HG02623 (cell line): ENCODE data around the gene CARMIL1.

Source experiments
- ATAC-seq: cut with Tn5 transposase; IDR thresholded peaks from one replicate; pipeline ENCODE4 v1.9.1; 2021; ENCODE audit warnings: moderate library complexity; ENCODE audit not compliant: unreplicated experiment

The CARMIL1 gene

DNA sequence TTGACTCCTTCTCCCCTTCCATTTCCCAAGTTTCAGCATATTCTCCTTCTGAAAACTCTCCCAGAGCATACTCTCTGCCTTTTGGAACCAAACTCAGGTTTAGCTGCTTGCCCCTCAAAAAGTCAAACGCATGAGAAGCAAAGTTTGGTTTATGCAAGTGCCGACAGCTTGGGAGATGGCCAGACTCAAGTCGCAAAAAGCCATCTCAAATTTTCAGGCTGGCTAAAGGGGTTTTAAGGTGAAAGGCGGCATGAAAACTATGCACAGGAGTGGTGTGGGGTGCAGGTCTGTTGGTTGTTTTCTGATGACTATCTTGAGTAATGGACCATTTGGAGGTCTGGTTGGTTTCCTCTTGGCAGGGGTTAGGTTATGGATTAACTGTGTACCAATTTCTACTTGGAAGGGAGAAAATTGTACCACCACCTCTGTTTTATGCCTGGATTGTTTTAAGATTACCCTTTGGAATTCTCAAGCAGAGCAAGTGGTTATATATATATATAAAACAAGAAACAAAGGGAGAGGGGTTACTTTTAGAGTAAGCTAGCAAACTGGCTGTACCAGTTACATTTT lies 320.4 kb downstream of the CARMIL1 start:
- ATAC-seq = no peak

GRCh38 chr6:25601800-25602673 lies 322.9 kb downstream of the CARMIL1 start:
- no peak for ATAC-seq

GRCh38 chr6:25602674-25602982 lies 323.5 kb downstream of the CARMIL1 start:
- ATAC-seq = no peak

DNA sequence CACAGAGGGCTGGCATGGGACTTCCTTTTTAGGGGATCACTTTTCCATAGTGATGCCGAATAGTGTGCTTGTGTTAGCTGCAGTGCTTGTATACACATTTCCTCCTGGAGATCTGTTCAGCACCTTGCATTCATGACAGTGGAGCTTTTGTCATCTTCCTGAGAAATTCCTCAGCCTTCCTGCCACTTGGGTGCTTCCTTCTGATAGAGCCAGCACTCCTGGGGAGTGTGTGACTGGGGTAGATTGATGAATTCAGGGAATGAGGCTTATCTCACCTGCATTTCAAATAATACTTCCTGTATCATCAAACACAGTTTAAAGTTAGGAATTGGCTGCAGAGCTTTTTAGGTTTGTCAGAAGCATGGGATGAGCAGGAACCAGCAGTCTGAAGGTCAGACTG lies 324.1 kb downstream of the CARMIL1 start:
- no peak for ATAC-seq

DNA sequence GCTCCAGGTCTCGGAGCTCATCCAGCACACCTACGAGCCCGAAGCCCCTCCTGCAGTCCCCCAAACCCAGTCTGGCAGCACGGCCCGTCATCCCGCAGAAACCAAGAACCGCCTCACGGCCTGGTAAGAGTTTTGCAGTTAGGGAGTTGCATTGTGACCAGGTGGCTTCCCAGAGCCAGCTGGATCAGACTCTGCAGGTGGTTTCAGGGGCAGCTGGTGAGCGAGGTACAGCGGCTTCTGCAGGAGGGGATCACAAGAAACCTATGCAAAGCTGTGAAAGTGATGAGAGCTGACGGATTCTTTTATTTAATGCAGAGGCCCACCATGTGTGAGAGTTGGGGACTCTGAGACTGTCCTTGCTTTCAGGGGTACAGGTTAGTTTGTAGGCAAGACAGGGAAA lies 327.0 kb downstream of the CARMIL1 start:
- ATAC-seq = no peak

DNA sequence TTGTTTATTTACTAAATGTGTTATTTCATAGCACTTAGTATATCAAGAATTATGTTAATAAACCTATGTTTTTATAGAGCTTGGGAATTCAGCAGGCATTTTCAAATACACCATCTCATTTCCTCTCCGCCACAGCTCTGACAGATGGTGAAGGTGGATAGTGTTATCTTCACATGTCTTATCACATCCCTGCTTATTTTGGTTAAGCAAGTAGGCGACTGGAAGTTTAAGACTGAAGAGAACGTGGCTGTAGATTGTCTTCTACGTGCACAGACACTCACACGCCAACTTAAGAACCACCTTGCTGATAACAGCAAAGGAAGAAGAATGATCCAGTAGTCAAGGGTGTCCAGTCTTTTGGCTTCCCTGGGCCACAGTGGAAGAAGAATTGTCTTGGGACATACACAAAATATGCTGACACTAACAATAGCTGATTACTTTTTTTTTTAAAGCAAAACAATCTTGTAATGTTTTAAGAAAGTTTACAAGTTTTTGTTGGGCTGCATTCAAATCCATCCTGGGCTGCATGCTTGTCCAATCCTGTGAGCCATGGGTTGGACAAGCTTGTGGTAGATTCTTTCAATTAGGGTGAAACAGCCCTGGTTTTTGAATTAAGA lies 329.5 kb downstream of the CARMIL1 start:
- ATAC-seq = no peak

DNA sequence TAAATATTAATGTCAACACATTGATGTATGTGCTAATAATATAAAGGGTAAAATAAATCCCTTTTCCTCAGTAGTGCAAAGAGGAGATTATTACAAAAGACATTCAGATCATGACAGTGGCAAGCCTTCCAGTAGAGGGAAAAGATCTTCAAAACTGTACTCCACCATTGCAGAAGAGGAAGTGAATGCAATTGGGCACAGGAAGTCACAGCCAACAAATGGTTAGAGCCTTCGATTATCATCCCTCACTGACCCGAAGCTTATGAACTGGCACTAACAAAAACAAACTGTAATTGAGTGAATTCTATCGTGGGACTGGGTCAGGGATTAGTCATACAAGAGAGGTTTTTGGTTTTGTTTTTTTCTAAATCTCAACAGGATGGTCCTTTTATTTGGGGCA lies 333.5 kb downstream of the CARMIL1 start:
- no peak for ATAC-seq

GRCh38 chr6:25613415-25613814 lies 334.2 kb downstream of the CARMIL1 start:
- ATAC-seq = no peak

GRCh38 chr6:25614052-25614451 lies 334.9 kb downstream of the CARMIL1 start:
- ATAC-seq = no peak

DNA sequence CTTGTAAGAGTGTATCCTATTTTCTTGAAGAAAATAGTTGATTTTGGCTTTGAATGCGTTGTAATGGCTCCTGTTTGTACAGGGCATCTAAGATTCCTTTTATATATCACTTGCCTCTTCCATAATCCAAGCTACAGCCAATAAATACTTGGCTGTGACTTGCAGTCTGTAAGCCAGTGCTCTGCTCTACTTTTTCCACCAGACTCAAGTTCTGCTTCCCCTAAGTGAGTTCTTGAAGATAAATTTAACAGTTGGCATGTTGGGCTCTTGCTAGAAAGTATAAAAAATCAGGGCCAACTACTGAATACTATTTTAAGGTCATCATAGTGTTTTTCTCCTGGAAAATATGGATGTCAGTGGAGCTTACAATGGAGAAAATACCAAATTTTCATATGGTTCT lies 336.3 kb downstream of the CARMIL1 start:
- no peak for ATAC-seq

DNA sequence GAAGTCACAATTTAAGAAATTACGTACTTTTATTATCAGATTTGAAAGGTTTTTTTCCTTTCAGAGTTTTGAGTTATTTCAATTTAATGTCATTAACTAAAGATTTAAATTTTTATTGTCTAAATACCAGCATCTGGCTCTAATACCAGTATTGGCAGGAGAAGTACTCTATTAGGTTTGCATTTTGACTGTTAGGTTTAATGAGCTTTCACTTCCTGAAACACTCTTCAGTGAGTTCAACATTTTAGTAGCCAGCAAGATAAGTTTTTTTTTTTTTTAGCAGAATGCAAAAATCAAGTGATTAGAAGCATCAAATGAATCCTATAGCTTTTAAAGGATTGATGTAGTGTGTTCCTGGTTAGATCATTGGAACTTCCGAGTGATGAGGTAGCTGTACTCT lies 338.8 kb downstream of the CARMIL1 start:
- no peak for ATAC-seq

- no peak for ATAC-seq
These were observed 340.0 kb downstream of the CARMIL1 start for GRCh38 chr6:25619217-25619616.

- no peak for ATAC-seq
These were observed 341.2 kb downstream of the CARMIL1 start for GRCh38 chr6:25620391-25620790.

DNA sequence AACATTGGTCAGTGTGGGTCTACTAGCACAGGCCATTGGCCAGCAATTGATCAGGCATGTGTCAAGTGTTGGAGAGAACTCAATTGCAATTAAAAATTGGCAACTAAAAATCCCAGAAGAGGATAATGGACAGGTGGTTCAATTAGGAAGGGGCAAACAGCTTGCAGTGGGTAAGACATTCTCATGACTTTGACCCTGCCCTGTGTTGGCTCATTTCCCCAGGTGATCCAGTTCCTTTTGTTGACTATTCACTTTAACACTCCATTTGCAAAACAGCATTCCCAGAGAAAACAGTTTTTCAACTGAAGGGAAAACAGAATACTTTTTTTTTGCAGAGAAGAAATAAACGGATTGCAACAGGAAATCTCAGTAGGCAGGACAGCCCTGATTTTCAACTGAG lies 343.9 kb downstream of the CARMIL1 start:
- no peak for ATAC-seq

- no peak for ATAC-seq
These were observed 344.7 kb downstream of the CARMIL1 start for GRCh38 chr6:25623879-25624278.

DNA sequence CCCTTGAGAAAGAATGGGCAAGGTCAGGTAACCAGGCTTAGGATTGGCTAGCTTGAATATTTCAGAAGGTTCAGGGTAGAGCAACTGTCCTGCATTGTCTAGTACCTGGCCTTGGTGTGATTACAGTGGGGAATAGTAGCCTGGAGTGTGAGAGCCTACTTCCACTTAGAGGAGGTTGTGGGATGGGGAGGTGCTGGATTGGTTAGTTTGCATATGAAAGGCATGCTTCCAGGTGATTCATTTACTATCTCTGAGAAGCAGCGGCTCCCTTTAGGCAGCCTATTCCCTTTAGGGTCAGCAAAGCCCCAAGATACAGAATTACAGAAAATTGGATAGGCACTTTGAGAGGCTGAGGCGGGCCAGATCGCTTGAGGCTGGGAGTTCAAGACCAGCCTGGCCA lies 347.8 kb downstream of the CARMIL1 start:
- ATAC-seq = no peak

- ATAC-seq = no peak
These were observed 349.5 kb downstream of the CARMIL1 start for GRCh38 chr6:25628471-25629197.

DNA sequence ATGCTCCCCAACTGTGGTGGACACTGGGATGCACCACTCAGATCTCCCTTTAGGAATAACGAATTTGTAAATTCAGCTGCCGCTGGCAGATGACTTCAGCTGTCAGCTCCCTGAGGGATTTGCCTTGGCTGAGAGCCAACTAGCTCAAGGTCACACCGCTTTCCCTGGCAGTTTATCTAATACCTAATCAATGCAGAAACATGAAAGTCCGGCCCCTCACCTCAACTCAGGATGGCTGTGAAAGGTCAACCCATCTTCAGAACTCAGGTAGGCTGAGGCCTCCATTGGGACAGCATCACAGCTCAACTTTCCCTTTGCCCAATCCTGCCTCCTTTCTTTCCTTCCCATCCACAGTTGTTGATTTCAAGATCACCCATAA lies 350.0 kb downstream of the CARMIL1 start:
- ATAC-seq = no peak

GRCh38 chr6:25630508-25631278 lies 351.5 kb downstream of the CARMIL1 start:
- ATAC-seq = no peak

GRCh38 chr6:25635886-25636317 lies 356.7 kb downstream of the CARMIL1 start:
- no peak for ATAC-seq

- ATAC-seq = no peak
These were observed 358.0 kb downstream of the CARMIL1 start for GRCh38 chr6:25637211-25637610.
